Measurements from ENCODE around the gene PRSS35.
"Not testable (repeated sequence)": the region's sequence is repeated elsewhere in the genome, so short reads cannot be mapped to it uniquely, and the experiment has no call there.

Gene PRSS35

DNA sequence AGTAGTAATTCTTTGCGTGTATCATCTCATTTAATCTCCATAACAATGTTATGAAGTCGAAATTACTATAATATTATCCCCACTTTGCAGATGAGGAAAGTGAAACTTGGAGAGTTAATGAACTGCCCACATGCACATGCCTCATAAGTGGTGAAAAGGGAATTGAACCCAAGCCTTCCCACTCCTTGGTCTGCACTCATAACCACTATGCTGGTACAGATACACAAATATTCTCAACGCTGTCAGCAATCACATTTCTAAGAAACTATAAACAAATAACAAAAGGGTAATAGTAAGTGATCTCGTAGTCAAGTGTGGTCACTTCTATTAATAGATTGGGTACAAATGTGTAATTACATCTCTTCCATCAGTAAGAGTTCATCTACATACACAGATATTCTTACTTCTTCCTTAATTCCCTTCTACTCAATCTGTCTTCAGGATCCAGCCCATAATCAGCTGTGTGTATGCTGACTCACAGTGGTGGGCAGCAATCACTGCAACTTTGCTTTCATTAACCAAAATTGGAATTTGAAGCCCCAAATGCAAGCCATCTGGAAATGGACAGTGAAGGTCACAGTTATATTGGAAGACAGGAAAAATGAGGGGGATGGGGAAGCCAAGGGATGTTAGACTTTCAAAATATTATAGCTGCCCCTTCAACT lies 6.6 kb downstream of the PRSS35 start:
- DNase-seq = no peak

DNA sequence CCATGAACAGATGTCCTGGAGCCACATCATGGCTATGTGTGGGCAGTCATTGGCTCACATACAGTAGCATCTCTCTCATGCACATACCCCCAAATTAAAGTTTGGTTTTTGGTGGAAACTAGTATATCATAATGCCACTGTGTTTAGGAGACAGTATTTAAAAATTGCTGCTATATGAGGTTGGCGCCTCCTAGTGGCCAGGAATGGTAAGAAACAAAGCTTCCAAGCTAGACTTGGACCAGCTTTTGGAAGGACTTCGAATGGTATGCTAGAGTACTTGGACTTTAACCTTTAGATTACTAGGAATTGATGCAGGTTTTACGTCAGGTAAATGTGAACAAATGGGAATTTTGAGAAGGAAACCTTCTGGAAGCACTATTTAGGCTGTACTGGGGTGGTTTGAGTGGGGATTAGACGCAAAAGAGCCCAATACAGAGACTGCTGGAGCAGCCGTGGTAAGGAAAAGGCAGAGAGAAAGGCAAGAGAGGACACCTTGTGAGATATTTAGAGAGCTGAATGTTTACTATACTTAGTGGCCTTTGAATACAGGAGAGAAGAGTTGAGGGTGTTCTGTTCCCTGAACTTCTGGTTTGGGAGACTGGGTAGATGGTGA lies 23.8 kb downstream of the PRSS35 start:
- DNase-seq = peak; percentile 10

DNA sequence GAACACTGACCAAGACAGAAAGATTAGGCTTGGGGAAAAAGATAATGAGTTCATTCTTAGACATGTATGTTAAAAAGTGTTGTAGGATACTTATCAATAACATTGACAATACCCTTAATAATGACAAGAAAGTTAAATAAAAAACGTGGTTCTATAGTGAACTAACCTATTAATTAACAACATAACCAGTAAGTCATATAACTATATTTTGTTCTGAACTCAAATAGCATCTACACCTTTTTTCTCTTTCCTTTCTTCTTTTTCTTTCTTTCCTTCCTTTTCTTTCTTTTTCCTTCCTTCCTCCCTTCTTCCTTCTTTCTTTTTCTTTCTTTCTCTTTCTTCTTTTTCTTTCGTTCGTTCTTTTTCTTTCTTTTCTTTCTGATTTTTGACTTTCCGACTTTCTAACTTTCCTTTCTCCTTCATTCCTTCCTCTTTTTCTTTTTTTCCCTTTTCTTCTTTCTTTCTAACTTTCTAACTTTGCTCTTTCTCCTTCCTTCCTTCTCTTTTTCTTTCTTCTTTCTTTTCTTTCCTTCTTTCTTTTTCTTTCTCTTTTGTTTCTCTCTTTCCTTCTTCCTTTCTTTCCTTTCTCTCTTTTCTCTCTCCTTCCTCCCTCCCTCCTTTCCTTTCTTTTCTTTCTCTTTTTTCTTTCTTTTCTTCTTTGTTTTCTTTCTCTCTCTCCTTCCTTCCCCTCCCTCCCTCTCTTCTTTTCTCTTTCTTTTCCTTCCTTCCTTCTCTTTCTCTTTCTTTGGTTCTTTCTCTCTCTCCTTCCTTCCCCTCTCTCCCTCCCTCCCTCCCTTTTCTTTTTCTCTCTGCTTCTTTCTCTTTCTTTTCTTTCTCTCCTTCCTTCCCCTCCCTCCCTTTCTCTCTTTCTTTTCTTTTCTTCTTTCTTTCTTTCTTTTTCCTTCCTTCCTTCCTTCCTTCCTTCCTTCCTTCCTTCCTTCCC lies 24.6 kb downstream of the PRSS35 start:
- DNase-seq = no peak

DNA sequence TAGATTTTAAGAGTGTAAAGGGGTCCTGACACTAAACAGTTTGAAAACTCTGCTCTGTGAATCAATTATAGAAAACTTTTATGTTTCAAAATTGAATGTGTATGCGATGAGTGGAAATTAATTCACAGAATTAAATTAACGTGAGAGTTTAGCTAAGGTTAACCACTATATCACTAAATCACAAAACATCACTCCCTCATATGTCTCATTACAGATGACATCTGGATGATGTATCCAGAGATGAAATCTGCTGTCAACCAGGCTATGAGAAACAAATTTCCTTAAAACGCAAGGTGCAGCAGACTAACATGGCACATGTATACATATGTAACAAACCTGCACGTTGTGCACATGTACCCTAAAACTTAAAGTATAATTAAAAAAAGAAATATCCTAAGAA lies 27.3 kb downstream of the PRSS35 start:
- DNase-seq = no peak

DNA sequence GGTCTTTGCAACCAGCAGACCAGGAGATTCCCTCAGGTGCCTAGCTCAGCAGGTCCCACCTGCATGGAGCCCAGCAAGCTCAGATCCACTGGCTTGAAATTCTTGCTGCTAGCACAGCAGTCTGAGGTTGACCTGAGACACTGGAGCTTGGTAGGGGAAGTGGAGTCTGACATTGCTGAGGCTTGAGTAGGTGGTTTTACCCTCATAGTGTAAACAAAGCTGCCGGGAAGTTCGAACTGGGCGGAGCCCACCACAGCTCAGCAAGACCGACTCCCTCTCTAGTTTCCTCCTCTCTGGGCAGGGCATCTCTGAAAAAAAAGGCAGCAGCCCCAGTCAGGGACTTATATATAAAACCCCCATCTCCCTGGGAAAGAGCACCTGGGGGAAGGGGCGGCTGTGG lies 34.3 kb downstream of the PRSS35 start:
- DNase-seq = no peak

DNA sequence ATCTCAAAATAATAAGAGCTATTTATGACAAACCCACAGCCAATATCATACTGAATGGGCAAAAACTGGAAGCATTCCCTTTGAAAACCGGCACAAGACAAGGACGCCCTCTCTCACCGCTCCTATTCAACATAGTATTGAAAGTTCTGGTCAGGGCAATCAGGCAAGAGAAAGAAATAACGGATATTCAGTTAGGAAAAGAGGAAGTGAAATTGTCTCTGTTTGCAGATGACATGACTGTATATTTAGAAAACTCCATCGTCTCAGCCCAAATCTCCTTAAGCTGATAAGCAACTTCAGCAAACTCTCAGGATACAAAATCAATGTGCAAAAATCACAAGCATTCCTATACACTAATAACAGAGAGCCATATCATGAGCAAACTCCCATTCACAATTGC lies 38.1 kb downstream of the PRSS35 start:
- not testable (repeated sequence) for DNase-seq

DNA sequence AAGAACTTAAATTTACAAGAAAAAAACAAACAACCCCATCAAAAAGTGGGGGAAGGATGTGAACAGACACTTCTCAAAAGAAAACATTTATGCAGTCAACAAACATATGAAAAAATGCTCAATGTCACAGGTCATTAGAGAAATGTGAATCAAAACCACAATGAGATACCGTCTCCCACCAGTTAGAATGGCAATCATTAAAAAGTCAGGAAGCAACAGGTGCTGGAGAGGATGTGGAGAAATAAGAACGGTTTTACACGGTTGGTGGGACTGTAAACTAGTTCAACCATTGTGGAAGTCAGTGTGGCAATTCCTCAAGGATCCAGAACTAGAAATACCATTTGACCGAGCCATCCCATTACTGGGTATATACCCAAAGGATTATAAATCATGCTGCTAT lies 39.4 kb downstream of the PRSS35 start:
- not testable (repeated sequence) for DNase-seq

DNA sequence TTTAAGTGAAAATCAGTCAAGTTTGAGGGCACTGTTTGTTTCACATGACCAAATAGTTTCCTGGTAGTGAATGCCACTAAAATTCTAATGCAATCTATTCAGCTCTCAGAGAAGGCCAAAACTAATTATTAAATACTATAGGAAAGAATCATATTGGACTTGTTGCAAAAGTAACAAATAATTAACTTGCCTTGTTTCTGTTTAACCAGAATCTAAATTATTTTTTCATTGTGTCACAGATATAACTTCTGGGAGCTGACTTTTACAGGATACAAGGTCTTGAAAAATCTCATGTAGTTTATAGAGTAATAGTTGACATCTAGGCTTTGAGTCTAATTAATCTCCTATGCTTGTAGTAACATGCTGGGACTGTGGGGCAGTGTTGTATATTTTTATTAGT lies 44.5 kb downstream of the PRSS35 start:
- DNase-seq = no peak

DNA sequence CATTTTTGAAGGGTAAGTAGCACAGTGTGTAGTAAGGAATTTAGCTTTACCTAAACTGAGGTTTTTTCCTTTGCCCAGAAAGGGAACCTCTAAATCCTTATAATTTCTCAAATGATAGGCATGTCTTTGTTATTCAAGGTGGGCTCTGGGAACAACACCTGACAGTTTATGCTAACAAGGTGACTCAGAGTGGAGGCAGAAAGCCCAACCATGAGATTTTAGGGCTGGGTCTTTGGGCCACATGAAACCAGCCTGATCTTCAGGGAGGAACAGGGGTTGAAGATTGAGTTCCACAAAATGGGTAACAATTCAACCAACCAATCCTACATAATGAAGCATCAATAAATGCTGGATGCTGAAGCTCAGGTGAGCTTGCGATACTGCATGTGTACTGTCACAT lies 46.6 kb downstream of the PRSS35 start:
- DNase-seq = no peak

DNA sequence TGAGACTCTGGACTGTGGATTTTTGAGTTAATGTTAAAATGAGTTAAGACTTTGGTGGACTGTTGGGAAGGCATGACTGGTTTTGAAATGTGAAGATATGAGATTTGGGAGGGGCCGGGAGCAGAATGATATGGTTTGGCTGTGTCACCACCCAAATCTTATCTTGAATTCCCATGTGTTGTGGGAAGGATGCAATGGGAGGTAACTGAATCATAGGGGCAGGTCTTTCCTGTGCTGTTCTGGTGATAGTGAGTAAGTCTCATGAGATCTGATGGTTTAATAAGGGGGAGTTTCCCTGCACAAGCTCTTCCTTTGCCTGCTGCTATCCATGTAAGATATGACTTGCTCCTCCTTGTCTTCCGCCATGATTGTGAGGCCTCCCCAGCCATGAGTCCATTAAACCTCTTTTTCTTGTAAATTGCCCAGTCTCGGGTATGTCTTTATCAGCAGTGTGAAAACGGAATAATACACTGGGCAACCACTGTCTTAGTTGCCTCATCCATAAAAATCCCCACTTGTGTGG lies 59.4 kb downstream of the PRSS35 start:
- not testable (repeated sequence) for DNase-seq

DNA sequence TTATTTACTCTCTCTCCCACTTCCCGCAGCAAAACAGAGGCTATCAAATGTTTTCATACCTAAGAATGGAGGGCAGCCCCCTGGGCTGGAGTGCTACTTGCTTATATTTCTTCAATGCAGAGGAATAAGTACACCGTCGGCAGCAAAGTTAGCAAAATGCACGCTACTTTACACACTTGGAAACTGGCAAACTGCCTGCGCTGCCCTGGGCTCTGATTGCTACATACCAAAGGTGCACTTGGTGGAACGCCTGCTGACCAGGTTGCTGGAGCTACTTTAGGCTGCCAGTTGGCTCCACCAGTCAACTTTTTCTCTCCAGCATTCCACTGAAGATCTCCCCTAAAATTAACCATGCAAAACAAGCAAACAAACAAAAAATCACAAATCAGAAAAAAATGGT lies 62.4 kb downstream of the PRSS35 start:
- DNase-seq = no peak

Data from NCI-H345 (cell line).